ENCODE results near the gene MEN1.

GRCh38 chr11:64778473-64779298 lies 31.7 kb downstream of the MEN1 start, which contains the start of gene SF1:
- peak in 8 of 11 experiments; percentile 10 to 58 (median 43) for TF ChIP-seq CTCF (IDR thresholded peaks at IDR 0.05 in 8 of 11, conservative IDR thresholded peaks at IDR 0.05 in 3 of 11)
- TF ChIP-seq POLR2AphosphoS5 (IDR thresholded peaks at IDR 0.05) = peak; percentile 98 to 100 (median 99)

Data from spleen (tissue), 7 donors.